CD4-positive, alpha-beta T cell treated with Interleukin-4 for 4 hours (primary cell): Measurements from ENCODE around the gene RAE1.

Source experiments
- DNase-seq: peaks from one replicate; pipeline ENCODE4 v3.0.0-alpha.2; 2020

The RAE1 gene

DNA sequence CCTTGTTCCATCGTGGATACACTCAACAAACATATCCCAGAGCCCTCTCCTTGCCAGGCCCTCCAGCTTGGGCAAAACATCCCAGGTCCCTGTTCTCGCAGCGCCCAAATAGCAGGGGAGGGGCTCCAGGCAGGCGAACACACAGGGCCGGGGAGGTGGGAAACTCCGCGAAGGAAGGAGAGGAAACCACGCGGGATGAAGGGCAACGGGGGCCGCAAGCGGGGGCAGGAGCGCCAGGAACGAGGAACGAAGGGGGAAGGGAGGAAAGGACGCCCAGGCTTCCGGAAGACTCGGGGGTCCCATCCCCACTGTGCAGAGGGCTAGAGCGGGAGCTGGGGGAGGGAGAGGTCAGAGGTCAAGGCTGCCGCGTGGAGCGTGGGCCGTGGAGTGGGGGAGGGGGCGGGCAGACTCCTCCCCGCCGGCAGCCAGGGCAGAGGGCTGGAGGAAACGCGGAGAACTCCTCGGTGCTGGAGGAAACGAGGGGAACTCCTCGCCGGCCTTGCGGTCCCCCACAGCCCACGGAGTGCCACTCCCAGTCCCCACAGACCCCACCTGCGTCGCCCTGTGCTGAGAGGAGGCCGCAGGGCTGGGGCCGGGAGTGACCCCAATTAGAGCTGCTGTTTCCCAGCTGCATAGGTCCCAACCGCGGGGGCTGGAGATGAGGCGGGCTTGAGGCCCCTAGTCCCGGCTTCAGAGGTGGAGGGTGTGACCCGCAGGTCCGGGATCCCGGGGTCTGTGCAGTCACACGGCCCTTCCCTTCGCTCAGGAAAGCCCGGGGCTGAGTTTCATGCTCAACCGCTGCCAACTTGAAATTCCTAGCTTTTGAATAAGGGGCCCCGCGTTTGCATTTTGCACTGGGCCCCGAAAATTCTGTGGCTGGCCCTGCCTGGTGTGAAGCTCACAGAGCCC lies 38.9 kb downstream of the RAE1 start:
- peak; percentile 55 for DNase-seq

DNA sequence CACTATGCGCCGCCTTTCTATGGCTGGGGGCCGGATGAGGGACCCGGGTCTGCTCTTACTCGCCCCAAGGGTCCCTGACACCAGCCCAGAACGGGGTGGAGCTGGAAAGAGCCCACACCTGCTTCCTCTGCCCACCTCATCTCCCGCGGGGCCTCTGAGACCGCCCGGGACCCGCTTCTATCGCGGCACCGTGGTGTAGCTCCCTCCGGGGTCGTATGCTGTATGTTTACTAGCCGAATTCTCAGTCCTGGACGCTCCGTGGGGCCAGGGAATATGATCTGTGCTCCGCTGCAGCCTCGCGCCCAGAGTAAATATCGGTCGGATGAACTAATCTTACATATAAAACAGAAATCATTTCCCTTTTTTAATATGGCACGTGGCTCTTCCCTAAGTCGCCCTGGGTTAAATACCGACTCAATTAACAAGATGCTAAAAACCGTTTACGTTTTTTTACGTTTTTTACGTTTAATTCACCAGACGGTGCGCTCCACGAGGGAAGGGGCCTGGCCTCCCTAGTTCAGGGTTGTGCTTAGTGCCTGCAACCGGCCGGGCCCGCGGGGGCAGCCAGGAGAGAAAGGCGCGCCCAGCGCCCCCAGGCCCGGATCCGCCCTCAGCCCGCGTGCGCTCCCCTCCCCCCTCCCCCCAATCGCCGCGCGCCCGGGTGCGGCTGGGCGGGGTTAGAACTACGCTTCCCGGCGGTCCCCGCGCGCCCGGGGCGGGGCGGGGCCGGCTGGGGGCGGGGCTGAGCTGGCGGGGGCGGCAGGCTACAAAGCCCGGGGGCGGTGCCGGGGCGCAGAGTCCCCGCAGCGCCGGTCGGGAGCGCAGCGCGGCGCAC lies 39.8 kb downstream of the RAE1 start, which contains the start of gene RBM38:
Gene RBM38, plus strand, starts transcription at position 793 of the 835 bp plus-strand sequence. CDS start 186 bp downstream, outside the sequence.
- DNase-seq, result peak; percentile 48

GRCh38 chr20:57391439-57392301 lies 40.6 kb downstream of the RAE1 start:
- no peak for DNase-seq

- DNase-seq, result peak; percentile 82
These were observed 41.6 kb downstream of the RAE1 start for GRCh38 chr20:57392512-57393271.

GRCh38 chr20:57393321-57394120 lies 42.5 kb downstream of the RAE1 start:
- peak; percentile 48 for DNase-seq

GRCh38 chr20:57394121-57395082 lies 43.3 kb downstream of the RAE1 start:
- no peak for DNase-seq

DNA sequence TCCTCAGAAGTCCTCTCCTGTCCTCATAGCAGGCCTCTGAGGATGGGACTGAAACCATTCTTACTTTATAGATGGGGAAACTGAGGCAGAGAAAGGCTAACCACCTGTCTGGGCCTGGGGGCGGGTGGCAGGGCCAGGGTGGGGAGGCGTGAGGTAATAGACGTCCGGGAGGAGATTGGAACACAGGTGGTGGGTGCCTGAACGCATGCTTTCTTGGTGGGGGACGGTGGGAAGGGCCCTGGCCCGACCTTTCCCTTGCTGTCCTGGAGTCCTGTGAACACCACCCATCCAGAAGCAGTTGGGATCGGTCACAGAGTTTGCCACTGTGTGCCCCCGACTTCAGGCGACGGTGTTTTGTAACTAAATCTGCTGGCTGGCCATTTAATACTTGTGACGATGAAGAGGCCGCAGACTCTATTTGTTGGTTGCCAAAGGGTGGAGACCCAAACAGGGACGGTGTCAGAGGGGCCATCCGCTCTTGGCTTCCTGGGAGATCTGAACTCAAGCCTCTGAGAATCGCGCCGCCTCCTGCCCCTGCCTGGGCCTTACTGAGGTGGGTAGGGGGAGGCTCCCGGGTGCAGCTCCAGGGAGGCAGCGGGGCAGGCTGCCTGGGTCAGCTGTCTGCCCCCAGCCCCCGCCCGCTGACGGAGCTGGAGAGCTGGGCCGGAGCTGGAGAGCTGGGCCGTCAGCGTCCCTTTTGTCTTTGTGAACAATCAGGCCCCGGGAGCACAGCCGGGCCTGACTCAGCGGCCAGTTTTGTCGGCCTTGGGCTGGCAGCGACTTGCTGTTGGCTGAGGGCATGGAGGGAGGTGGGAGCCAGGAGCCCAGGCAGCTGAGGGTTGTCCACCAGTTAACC lies 44.3 kb downstream of the RAE1 start:
- no peak for DNase-seq

GRCh38 chr20:57396212-57396983 lies 45.3 kb downstream of the RAE1 start:
- no peak for DNase-seq

DNA sequence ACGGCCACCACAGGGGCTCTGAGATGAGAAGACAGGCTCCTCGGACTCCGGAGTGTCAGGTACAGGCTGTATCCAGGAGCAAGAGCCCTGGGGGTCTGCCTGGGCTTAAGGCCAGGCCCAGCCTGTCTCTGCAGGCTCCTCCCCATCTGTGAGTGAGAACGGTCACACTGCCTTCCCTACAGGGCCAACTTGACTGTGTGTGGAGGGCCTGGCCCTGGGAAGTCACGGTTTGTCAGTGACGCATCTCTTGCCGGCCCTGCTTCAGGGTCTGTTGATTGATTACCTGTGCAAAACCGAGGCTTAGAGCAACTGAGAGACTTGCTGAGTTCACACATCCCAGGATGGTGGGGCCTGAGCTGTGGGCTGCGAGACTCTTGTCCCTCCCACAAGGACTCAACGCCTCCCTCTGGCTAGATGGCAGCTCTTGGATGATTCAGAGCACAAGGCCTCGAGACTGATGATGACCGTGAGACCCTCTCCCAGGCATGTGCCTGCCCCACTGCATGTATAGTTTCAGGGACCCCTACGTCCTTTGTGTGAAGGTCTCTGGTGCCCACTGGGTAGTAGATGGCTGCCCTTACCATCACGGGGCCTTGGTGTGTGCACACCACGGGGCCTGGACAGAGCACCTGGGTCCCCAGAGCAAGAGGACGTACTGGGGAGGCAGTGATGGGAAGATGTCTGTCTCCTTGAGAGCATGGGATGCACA lies 46.1 kb downstream of the RAE1 start:
- no peak for DNase-seq

- DNase-seq, result peak; percentile 62
These were observed 46.6 kb downstream of the RAE1 start for GRCh38 chr20:57397693-57398108.

DNA sequence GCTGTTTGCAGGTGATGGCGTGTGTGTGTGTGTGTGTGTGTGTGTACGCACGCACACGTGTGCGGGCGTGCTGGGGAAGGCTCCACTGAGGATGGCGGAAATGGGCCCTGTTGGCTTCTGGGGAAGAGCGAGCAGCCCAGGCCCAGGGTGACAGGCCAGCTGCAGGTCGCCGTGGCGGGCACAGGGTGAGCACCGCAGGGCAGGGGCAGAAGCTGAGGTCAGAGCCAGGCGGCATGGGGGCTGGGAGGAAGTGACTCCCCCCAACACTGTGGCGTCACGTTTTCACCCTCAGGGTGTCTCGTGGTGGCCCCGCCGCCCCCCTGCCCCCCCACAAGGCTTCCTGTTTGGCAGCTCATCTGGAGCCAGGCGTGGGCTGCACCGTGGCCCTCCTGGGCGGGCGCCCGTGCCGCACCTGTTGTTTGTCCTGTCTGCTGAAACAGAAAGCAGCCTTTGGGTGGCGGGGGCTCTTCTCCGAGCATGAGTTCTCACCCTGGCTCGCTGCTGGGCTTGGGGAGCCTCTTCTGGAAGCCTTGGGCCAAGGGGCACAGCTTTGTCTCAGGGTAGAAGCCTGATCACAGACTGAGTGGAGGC lies 47.3 kb downstream of the RAE1 start:
- peak; percentile 92 for DNase-seq

DNA sequence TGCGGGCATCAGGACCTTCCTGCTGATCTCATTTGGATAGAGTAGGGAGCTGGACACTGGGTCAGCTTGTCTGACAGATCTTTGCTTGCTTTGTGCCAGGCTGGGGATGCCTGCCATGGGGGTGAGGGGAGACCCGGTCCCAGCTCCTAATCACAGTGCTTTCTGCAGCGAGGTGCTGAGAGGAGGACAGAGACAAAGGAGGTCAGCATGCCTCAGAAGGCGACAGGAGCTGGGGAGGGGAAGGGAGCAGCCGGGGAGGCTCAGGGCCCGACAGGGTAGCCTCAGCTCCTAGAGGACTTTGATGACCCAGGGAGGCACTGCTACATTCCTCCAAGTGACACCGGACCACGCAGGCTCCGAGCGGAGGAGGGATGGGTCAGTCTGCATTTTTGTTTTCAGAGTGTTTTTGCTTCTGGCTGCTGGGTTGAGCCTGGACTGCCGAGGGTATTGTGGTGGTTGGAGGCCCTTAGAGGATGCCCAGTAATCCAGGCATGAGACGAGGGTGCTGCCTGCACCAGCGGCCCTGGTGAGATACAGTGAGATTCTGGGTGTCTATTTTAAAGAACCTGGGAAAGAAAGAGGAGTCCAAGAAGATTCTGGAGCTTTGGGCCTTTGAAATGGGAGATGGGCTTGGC lies 48.0 kb downstream of the RAE1 start:
- DNase-seq, result no peak

- DNase-seq, result peak; percentile 29
These were observed 48.6 kb downstream of the RAE1 start for GRCh38 chr20:57399587-57400155.

DNA sequence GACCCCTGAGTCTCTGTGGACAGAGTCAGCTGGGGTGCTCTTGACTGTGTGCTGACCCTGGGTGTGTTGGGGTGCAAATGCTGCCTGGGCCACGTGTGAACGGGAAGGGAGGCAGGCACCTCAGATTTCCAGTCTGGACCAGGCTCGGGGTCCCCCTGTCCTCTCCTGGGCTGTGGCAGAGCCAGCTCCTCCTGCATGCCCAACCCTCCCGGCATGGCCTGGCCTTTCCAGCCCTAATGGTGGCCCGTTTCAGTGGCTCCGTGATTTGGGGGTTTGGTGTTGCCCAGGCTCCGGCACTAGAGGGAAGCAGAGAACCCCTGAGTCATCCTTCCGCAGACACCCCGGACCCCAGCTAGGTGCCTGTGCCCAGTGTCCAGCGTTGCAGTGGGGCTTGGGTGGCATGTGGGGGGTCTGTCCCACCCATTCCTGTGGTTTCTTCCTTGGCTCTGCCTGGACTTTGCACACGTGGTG lies 49.2 kb downstream of the RAE1 start:
- DNase-seq, result no peak

DNA sequence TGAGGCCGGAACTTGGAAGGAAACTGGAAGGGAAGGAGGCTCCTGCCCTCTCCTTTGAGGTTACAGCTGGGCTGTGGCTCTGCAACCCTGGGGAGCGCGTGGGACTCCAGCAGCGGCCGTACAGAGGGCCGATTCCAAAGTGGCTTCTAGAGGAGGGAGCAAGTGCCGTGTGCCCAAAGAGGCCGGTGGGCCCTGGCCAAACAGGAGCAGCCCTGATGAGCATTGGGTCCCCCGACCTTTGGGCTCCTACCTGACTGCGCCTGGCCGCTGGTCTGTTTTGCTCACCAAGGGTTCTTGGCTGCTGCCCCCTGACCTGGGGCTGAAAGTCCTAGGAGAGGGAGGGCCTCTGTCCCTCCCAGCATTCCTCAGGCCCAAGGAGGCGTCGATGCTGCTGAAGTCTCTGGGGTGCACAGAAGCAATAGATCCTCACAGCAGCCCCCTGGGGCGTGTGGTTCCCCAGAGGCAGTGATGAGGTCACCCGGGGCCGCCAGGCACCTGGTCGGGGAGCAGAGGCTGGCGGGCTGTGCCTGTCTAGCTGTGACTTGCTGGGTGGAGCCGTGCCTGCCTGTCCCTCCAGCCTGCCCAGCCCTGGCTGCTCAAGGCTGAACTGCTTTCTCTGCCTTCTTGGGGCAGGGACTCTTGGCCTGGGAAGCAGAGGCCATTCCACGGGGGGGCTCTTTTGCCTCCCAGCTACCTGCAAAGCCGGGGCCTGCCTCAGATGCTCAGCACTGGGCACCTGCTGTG lies 49.9 kb downstream of the RAE1 start:
- no peak for DNase-seq
